Endothelial cell of umbilical vein (primary cell): Measurements from ENCODE around the gene FOS. TPM values are rescaled to one million over a fixed set of nuclear protein-coding genes. Genes with fewer than 3 reads are reported as not detected.
"Not testable (repeated sequence)": the region's sequence is repeated elsewhere in the genome, so short reads cannot be mapped to it uniquely, and the experiment has no call there.

Source experiments
- BruUV-seq: library from RNA; stranded (reverse); fragments of 400-500 nt; replicated peaks from 2 replicates; lab custom pipeline; 2021; lab: Mats Ljungman, UMichigan
- CTCF ChIA-PET: fragments of 300-600, 350-600 bp; sonication (Branson Sonifier 250); formaldehyde crosslinking; loops from one replicate; lab custom pipeline; 2021; ENCODE audit warnings: antibody characterized with exemption, inconsistent platforms; lab: Charles Lee
- POLR2A ChIA-PET: fragments of 300-600, 350-600 bp; sonication (Branson Sonifier 250); formaldehyde crosslinking; loops from one replicate; lab custom pipeline; 2021; ENCODE audit warnings: antibody characterized with exemption, inconsistent platforms; lab: Charles Lee
- DNase-seq: peaks from one replicate; pipeline ENCODE4 v3.0.0-alpha.2; 2011; ENCODE audit warnings: low read depth, low spot score
- FAIRE-seq: peaks from 2 replicates; lab custom pipeline; 2011; peaks lifted over from hg19 to GRCh38; lab: Jason Lieb, UNC
- H2AFZ ChIP-seq: 2 replicates; pipeline ENCODE4 v1.6.0; 2012; ENCODE audit warnings: low read depth, low read length, control low read depth, inconsistent platforms
- H3K27ac ChIP-seq: 2 replicates; pipeline ENCODE4 v1.5.1; 2011; ENCODE audit warnings: low read depth, mild to moderate bottlenecking, control low read depth, low read length, moderate library complexity; ENCODE audit not compliant: insufficient read depth
- H3K27me3 ChIP-seq, 2 experiments: 2 replicates each; pipeline versions ENCODE4 v1.6.0 to v1.6.1; 2011; ENCODE audit warnings: low read length in 2 of 2, mixed read lengths in 1 of 2; ENCODE audit not compliant: control insufficient read depth in 2 of 2, insufficient read depth in 2 of 2
- H3K36me3 ChIP-seq, 2 experiments: 2 replicates in 1 of 2; 3 replicates in 1 of 2; pipeline ENCODE4 v1.5.1; 2011; ENCODE audit warnings: low read length in 2 of 2, mild to moderate bottlenecking in 1 of 2, moderate library complexity in 1 of 2; ENCODE audit not compliant: control insufficient read depth in 2 of 2, insufficient read depth in 2 of 2; ENCODE audit errors: extremely low read depth in 1 of 2
- H3K4me1 ChIP-seq: 3 replicates; pipeline ENCODE4 v1.5.1; 2011; ENCODE audit warnings: mild to moderate bottlenecking, low read length; ENCODE audit not compliant: control insufficient read depth, insufficient read depth; ENCODE audit errors: extremely low read depth
- H3K4me2 ChIP-seq: 2 replicates; pipeline ENCODE4 v1.6.1; 2011; ENCODE audit warnings: low read length, control low read depth, mixed read lengths; ENCODE audit not compliant: insufficient read depth
- H3K4me3 ChIP-seq, 3 experiments: fragments of 200-600 bp in 1 of 3; sonication (generic), shearing (Covaris generic) in 1 of 3; replicated peaks in 1 of 3; 2 replicates each; pipeline ENCODE4 v1.5.1; 2011 to 2016; ENCODE audit warnings: control low read depth in 3 of 3, low read length in 3 of 3, mild to moderate bottlenecking in 2 of 3, inconsistent platforms in 1 of 3, low read depth in 1 of 3, moderate library complexity in 1 of 3; ENCODE audit not compliant: insufficient read depth in 1 of 3
- H3K79me2 ChIP-seq: 2 replicates; pipeline ENCODE4 v1.6.0; 2012; ENCODE audit warnings: low read length, inconsistent platforms; ENCODE audit not compliant: control insufficient read depth, insufficient read depth
- H3K9ac ChIP-seq: replicated peaks from 2 replicates; pipeline ENCODE3; 2011; ENCODE audit warnings: low read length, control low read depth; ENCODE audit not compliant: insufficient read depth; ENCODE audit errors: extremely low read depth
- H3K9me1 ChIP-seq: replicated peaks from 3 replicates; pipeline ENCODE4 v1.6.0; 2011; ENCODE audit warnings: mild to moderate bottlenecking, low read length; ENCODE audit not compliant: control insufficient read depth, insufficient read depth; ENCODE audit errors: extremely low read depth
- H3K9me3 ChIP-seq: replicated peaks from 2 replicates; pipeline ENCODE4 v1.5.1; 2012; ENCODE audit warnings: low read length, inconsistent platforms; ENCODE audit not compliant: control insufficient read depth, insufficient read depth
- H4K20me1 ChIP-seq: replicated peaks from 2 replicates; pipeline ENCODE3; 2011; ENCODE audit warnings: mild to moderate bottlenecking, low read length; ENCODE audit not compliant: control insufficient read depth, insufficient read depth; ENCODE audit errors: extremely low read depth
- JUN ChIP-seq: IDR thresholded peaks from 2 replicates; pipeline ENCODE4 v1.6.1; 2011; ENCODE audit warnings: borderline replicate concordance, low read depth; ENCODE audit not compliant: insufficient read length, insufficient read depth
- MYC ChIP-seq: IDR thresholded peaks from one replicate; pipeline ENCODE4 v1.6.1; 2011; ENCODE audit warnings: mild to moderate bottlenecking, low read depth, low read length
- dilution Hi-C: fragments of 300-500 bp; cut with MboI; formaldehyde crosslinking; loops from one replicate; pipeline ENCODE4 v1.15.0; 2019; ENCODE audit warnings: low sequenced_read_pairs; ENCODE audit not compliant: extremely low pct_ligation_motif_present
- intact Hi-C: fragments of 100-400 bp; cut with micrococcal nuclease; formaldehyde crosslinking; loops from one replicate; pipeline ENCODE4 v1.10.0; 2022
- polyA plus RNA-seq, 4 experiments: library from polyadenylated mRNA; depleted of rRNA in 3 of 4; stranded (reverse) in 3 of 4; unstranded in 1 of 4; fragments of >200 nt; gene quantifications; 2 replicates each; pipeline versions ENCODE4 v1.2.1 to v1.2.3, GENCODE V29; 2011 to 2012; ENCODE audit warnings: missing spikeins in 1 of 4
- total RNA-seq: library from RNA; stranded (reverse); gene quantifications from 2 replicates; pipeline ENCODE4 v1.2.3, GENCODE V29; 2021
- TF ChIP-seq, protein P1 (sequence below), 2 donors: IDR thresholded peaks; 1 replicate in 1 of 2; 2 replicates in 1 of 2; pipeline ENCODE4 v1.5.1; 2011; ENCODE audit warnings: low read length in 2 of 2, mild to moderate bottlenecking in 2 of 2, moderate library complexity in 2 of 2, control low read depth in 1 of 2, inconsistent platforms in 1 of 2, low read depth in 1 of 2; ENCODE audit not compliant: insufficient read depth in 1 of 2; ENCODE audit errors: extremely low read depth in 1 of 2

FOS gene
- total and polyA plus RNA-seq, 2 donors (not counting 3 experiments of a cell fraction or from before 2014, with no cell fraction given) = 9.2 to 41.6 TPM

GRCh38 chr14:75301666-75302325 lies 23.2 kb downstream of the FOS start:
- H3K79me2 ChIP-seq = no peaks in the 10 kb centered on the region
- no TSS peak for BruUV-seq
- H2AFZ ChIP-seq = peak overlapping the region; percentile 36
- FAIRE-seq = peak; percentile 87
- H3K9me3 ChIP-seq = no peaks in the 10 kb centered on the region
- dilution Hi-C loops = no loop called here
- H3K9me1 ChIP-seq = no peaks in the 10 kb centered on the region
- no peaks in the 10 kb centered on the region for H4K20me1 ChIP-seq
- H3K27me3 ChIP-seq = no peaks in the 10 kb centered on the region
- peak; percentile 64 for DNase-seq
- peaks cover 7% of the 10 kb centered on the region for H3K4me1 ChIP-seq
- H3K4me2 ChIP-seq = no peak overlapping the region
- H3K27ac ChIP-seq = no peak overlapping the region
- TF ChIP-seq JUN = no peak
- peak; percentile 8 for TF ChIP-seq MYC
- intact Hi-C loops = loop anchor here (2.0 kb wide), 1 partner anchor 441 kb away; no protein-coding TSS in a partner anchor
- no peaks in the 10 kb centered on the region for H3K36me3 ChIP-seq
- H3K4me3 ChIP-seq = no peak overlapping the region
- POLR2A ChIA-PET = interaction anchor here (0.6 kb wide), 3 partner anchors 131 to 376 kb away, joined by 3 to 4 read pairs (median 4); no protein-coding TSS in a partner anchor
- no peak overlapping the region for H3K9ac ChIP-seq
- CTCF ChIA-PET = interaction anchor here (0.6 to 10.1 kb wide), 7 partner anchors 13 to 187 kb away, joined by 3 to 175 read pairs (median 4); no protein-coding TSS in a partner anchor

GRCh38 chr14:75303381-75303789 lies 24.8 kb downstream of the FOS start:
- FAIRE-seq = peak; percentile 98
- TF ChIP-seq, protein P1, sequence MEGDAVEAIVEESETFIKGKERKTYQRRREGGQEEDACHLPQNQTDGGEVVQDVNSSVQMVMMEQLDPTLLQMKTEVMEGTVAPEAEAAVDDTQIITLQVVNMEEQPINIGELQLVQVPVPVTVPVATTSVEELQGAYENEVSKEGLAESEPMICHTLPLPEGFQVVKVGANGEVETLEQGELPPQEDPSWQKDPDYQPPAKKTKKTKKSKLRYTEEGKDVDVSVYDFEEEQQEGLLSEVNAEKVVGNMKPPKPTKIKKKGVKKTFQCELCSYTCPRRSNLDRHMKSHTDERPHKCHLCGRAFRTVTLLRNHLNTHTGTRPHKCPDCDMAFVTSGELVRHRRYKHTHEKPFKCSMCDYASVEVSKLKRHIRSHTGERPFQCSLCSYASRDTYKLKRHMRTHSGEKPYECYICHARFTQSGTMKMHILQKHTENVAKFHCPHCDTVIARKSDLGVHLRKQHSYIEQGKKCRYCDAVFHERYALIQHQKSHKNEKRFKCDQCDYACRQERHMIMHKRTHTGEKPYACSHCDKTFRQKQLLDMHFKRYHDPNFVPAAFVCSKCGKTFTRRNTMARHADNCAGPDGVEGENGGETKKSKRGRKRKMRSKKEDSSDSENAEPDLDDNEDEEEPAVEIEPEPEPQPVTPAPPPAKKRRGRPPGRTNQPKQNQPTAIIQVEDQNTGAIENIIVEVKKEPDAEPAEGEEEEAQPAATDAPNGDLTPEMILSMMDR (IDR thresholded peaks at IDR 0.05; ENCODE audit: extremely low read depth in 1 of 2, insufficient read depth in 1 of 2, low read depth in 1 of 2, low read length in 2 of 2) = peak; percentile 63 to 82
- TF ChIP-seq JUN = no peak
- Histone ChIP-seq H3K27ac (no peak overlapping the region), H3K4me3 (no peak overlapping the region), H3K36me3 (no peaks in the 10 kb centered on the region), H3K4me2 (no peak overlapping the region), H2AFZ (peak overlapping the region; percentile 88), H3K79me2 (no peaks in the 10 kb centered on the region), H4K20me1 (no peaks in the 10 kb centered on the region), H3K9me1 (no peaks in the 10 kb centered on the region), H3K4me1 (peaks cover 7% of the 10 kb centered on the region), H3K9ac (no peak overlapping the region), H3K27me3 (no peaks in the 10 kb centered on the region), H3K9me3 (no peaks in the 10 kb centered on the region)
- DNase-seq = peak; percentile 65
- intact Hi-C loops = loop anchor here (1.0 to 2.0 kb wide), 3 partner anchors 171 to 443 kb away; no protein-coding TSS in a partner anchor
- POLR2A ChIA-PET = no interaction called here
- CTCF ChIA-PET = interaction anchor here (0.7 to 10.1 kb wide), 20 partner anchors 8 to 442 kb away, joined by 3 to 175 read pairs (median 5); partner anchors contain the start of gene NEK9
- no TSS peak for BruUV-seq
- dilution Hi-C loops = no loop called here

- H3K27ac ChIP-seq, H2AFZ ChIP-seq, H3K9ac ChIP-seq, BruUV-seq, POLR2A ChIA-PET, H3K36me3 ChIP-seq, H3K9me1 ChIP-seq, H3K9me3 ChIP-seq, H3K4me1 ChIP-seq, DNase-seq, FAIRE-seq, H3K4me2 ChIP-seq, H3K27me3 ChIP-seq, H4K20me1 ChIP-seq, H3K79me2 ChIP-seq, H3K4me3 ChIP-seq, dilution Hi-C loops: not testable (repeated sequence)
- intact Hi-C loops = loop anchor here (2.0 kb wide), 1 partner anchor 348 kb away; no protein-coding TSS in a partner anchor
- CTCF ChIA-PET = interaction anchor here (0.7 to 3.6 kb wide), 5 partner anchors 182 to 446 kb away, joined by 3 to 30 read pairs (median 4); no protein-coding TSS in a partner anchor
Measured at GRCh38 chr14:75306410-75306809, 27.8 kb downstream of the FOS start.
